ENCODE data around the gene REXO4.

GRCh38 chr9:133463234-133463863 lies 45.5 kb upstream of the REXO4 start:
- TF ChIP-seq CTCF (conservative IDR thresholded peaks at IDR 0.05; ENCODE audit: low read depth in 2 of 2) = peak; percentile 52 to 84
- TF ChIP-seq REST (IDR thresholded peaks at IDR 0.05; ENCODE audit: unreplicated experiment) = no peak
- no peak for TF ChIP-seq POLR2AphosphoS5 (IDR thresholded peaks at IDR 0.05; ENCODE audit: low read depth)
- TF ChIP-seq NANOG (IDR thresholded peaks at IDR 0.05; ENCODE audit: borderline replicate concordance) = no peak
- no peak for TF ChIP-seq CREB1 (CRISPR knock-in tag; IDR thresholded peaks at IDR 0.05; ENCODE audit: low read depth)
- no peak for TF ChIP-seq EZH2 (IDR thresholded peaks at IDR 0.05; ENCODE audit: low read depth, unreplicated experiment)
- no peak for TF ChIP-seq EZH2phosphoT487 (IDR thresholded peaks at IDR 0.05; ENCODE audit: unreplicated experiment)
- TF ChIP-seq STAT1 (IDR thresholded peaks at IDR 0.05; ENCODE audit: unreplicated experiment) = no peak

All from GM23338 (cell line).